Right hindlimb (tissue), 1 donor: ENCODE data around the gene LY6G6C.
A peak's percentile ranks its signal among the peaks of the same experiment; 100 is the strongest.

ENCODE experiments used
- DNase-seq: peaks from one replicate; pipeline ENCODE4 v3.0.0-alpha.2; 2018

The LY6G6C gene

GRCh38 chr6:31740397-31741223 lies 19.1 kb upstream of the LY6G6C start:
- DNase-seq, result no peak

GRCh38 chr6:31739639-31740396 lies 18.3 kb upstream of the LY6G6C start, which contains the start of gene MSH5:
Gene MSH5, plus strand, starts transcription at chr6:31740005. Its CDS starts 462 bp downstream, at chr6:31740467.
- DNase-seq, result peak; percentile 100

- DNase-seq, result peak; percentile 79
Measured at GRCh38 chr6:31737991-31738979, 16.7 kb upstream of the LY6G6C start.

GRCh38 chr6:31737315-31737990 lies 15.9 kb upstream of the LY6G6C start:
- peak; percentile 52 for DNase-seq

- no peak for DNase-seq
Measured at GRCh38 chr6:31736768-31737314, 15.3 kb upstream of the LY6G6C start.

GRCh38 chr6:31736021-31736767 lies 14.6 kb upstream of the LY6G6C start, which contains the start of gene CLIC1:
Gene CLIC1, minus strand, starts transcription at chr6:31736530. Its CDS starts 230 bp downstream, at chr6:31736300.
- DNase-seq, result peak; percentile 92

- peak; percentile 57 for DNase-seq
Measured at GRCh38 chr6:31734821-31735406, 13.4 kb upstream of the LY6G6C start.

- no peak for DNase-seq
Measured at GRCh38 chr6:31734247-31734820, 12.8 kb upstream of the LY6G6C start.

GRCh38 chr6:31733734-31734133 lies 12.2 kb upstream of the LY6G6C start:
- DNase-seq, result no peak

- no peak for DNase-seq
Measured at GRCh38 chr6:31732029-31732428, 10.5 kb upstream of the LY6G6C start.

GRCh38 chr6:31730631-31731086 lies 9.1 kb upstream of the LY6G6C start:
- no peak for DNase-seq

- peak; percentile 96 for DNase-seq
Measured at GRCh38 chr6:31729979-31730630, 8.6 kb upstream of the LY6G6C start.

GRCh38 chr6:31729515-31729978 lies 8.0 kb upstream of the LY6G6C start:
- DNase-seq, result peak; percentile 94

- DNase-seq, result no peak
Measured at GRCh38 chr6:31728767-31729514, 7.4 kb upstream of the LY6G6C start, which contains the start of gene DDAH2. Gene DDAH2, minus strand, starts transcription at chr6:31729299. Its CDS starts 138 bp downstream, at chr6:31729161.

GRCh38 chr6:31727717-31728671 lies 6.4 kb upstream of the LY6G6C start:
- no peak for DNase-seq

- no peak for DNase-seq
Measured at GRCh38 chr6:31727034-31727716, 5.6 kb upstream of the LY6G6C start.
